Lower lobe of right lung (tissue), 2 donors: ENCODE data around the gene PELI3. TPM values are rescaled to one million over a fixed set of nuclear protein-coding genes. Genes with fewer than 3 reads are reported as not detected.

ENCODE experiments used
- ATAC-seq, 2 donors: fragments of 200-7000 bp; cut with Tn5 transposase; one replicate each; pipeline ENCODE4 v1.9.1; 2020 to 2022; ENCODE audit warnings: mild to moderate bottlenecking in 2 of 2, moderate library complexity in 2 of 2
- DNase-seq: peaks from one replicate; pipeline ENCODE4 v3.0.0-alpha.2; 2020
- H3K27ac ChIP-seq: fragments of 200-600 bp; one replicate; pipeline ENCODE4 v1.8.0; 2022
- H3K27me3 ChIP-seq: fragments of 200-600 bp; one replicate; pipeline ENCODE4 v1.8.0; 2022; ENCODE audit warnings: low read depth
- H3K36me3 ChIP-seq: fragments of 200-600 bp; one replicate; pipeline ENCODE4 v1.8.0; 2022; ENCODE audit warnings: mild to moderate bottlenecking
- H3K4me1 ChIP-seq: fragments of 200-600 bp; one replicate; pipeline ENCODE4 v1.8.0; 2022
- H3K4me3 ChIP-seq: fragments of 200-600 bp; one replicate; pipeline ENCODE4 v1.8.0; 2022; ENCODE audit warnings: mild to moderate bottlenecking
- H3K9me3 ChIP-seq: fragments of 200-600 bp; one replicate; pipeline ENCODE4 v1.8.0; 2022
- intact Hi-C: fragments of 100-400 bp; cut with DNase I; formaldehyde crosslinking; loops from one replicate; pipeline ENCODE4 v1.11.0; 2022
- total RNA-seq: library from RNA; stranded (reverse); fragmentation: NEBNext Ultra II Directional; extraction: Animal tissue kit (Norgen Biotek cat#: 25700); gene quantifications from one replicate; pipeline ENCODE4 v1.2.1, GENCODE V29; 2021
- TF ChIP-seq, protein P1 (sequence below): fragments of 200-600 bp; IDR thresholded peaks from one replicate; pipeline ENCODE4 v1.8.0; 2022; ENCODE audit warnings: antibody characterized with exemption, mild to moderate bottlenecking
- donor health status: DM: no; HTN: yes; CAD: no; lungs with severe emphysema.

PELI3 gene
- total RNA-seq, 1 donor from 2014 or later, result 21.4 TPM

DNA sequence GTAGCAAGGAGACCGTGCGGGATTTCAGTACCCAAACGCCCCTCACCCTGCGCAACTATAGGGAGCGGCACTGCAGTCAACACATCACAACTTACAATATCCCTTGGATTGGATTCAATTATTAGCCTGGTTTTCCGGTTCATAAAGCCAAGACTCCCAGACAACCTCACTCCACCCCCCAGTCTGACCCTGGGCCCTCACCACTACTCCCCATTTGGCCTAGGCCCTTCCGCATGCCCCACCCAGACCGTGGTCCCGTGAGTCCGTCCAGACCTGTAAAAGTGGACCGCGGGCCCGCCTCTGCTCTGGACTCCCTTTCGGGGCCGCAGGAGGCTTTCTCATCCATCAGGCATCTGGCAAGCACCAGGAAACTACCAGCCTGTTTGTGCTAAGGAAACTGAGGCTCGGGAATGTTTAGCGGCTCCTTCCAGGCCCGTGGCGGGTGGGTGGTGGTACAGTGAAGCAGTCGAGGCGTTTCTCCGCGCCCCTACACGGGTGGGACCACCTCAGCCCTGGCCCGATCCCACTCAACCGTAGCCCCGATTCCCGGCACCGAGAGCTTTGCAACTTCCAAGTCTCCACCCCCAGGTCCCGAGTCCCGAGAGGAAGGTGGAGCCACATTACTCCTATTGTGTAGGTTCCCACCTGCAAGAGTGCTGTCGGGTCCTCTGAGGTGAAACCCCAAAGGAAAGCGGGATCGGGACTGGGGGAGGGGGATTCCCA, 12.8 kb downstream of the PELI3 start:
- TF ChIP-seq, protein P1, sequence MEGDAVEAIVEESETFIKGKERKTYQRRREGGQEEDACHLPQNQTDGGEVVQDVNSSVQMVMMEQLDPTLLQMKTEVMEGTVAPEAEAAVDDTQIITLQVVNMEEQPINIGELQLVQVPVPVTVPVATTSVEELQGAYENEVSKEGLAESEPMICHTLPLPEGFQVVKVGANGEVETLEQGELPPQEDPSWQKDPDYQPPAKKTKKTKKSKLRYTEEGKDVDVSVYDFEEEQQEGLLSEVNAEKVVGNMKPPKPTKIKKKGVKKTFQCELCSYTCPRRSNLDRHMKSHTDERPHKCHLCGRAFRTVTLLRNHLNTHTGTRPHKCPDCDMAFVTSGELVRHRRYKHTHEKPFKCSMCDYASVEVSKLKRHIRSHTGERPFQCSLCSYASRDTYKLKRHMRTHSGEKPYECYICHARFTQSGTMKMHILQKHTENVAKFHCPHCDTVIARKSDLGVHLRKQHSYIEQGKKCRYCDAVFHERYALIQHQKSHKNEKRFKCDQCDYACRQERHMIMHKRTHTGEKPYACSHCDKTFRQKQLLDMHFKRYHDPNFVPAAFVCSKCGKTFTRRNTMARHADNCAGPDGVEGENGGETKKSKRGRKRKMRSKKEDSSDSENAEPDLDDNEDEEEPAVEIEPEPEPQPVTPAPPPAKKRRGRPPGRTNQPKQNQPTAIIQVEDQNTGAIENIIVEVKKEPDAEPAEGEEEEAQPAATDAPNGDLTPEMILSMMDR, result no peak
- peak overlapping the region; percentile 92 for H3K27ac ChIP-seq
- H3K4me1 ChIP-seq, result peaks cover 17% of the 10 kb centered on the region
- no peaks in the 10 kb centered on the region for H3K27me3 ChIP-seq
- H3K36me3 ChIP-seq, result peaks cover 34% of the 10 kb centered on the region
- DNase-seq (peak; percentile 70), ATAC-seq (peak; percentile 55 to 76)
- peak overlapping the region; percentile 75 for H3K4me3 ChIP-seq
- no peaks in the 10 kb centered on the region for H3K9me3 ChIP-seq
- intact Hi-C loops, result no loop called here

- ATAC-seq, result peak; percentile 97 to 98
Measured at GRCh38 chr11:66480117-66480938, 13.6 kb downstream of the PELI3 start, which contains the start of gene DPP3. Gene DPP3 (plus strand): TSS chr11:66480434. CDS start chr11:66482201, 1,767 bp downstream.

GRCh38 chr11:66484806-66485380, 18.2 kb downstream of the PELI3 start:
- ATAC-seq (no peak), DNase-seq (no peak)
- no peaks in the 10 kb centered on the region for H3K27me3 ChIP-seq
- H3K4me3 ChIP-seq, result no peak overlapping the region
- H3K27ac ChIP-seq, result no peak overlapping the region
- H3K4me1 ChIP-seq, result peaks cover 8% of the 10 kb centered on the region
- TF ChIP-seq, protein P1, result no peak
- intact Hi-C loops, result no loop called here
- no peaks in the 10 kb centered on the region for H3K9me3 ChIP-seq
- peaks cover 66% of the 10 kb centered on the region for H3K36me3 ChIP-seq

More at GRCh38 chr11:66480117-66480938, 13.6 kb downstream of the PELI3 start, which contains the start of gene DPP3:
- Histone ChIP-seq H3K27me3 (no peaks in the 10 kb centered on the region), H3K9me3 (no peaks in the 10 kb centered on the region), H3K4me1 (peaks cover 17% of the 10 kb centered on the region), H3K27ac (peak within 1 kb of the TSS; percentile 92), H3K36me3 (peaks cover 32% of the 10 kb centered on the region), H3K4me3 (peak within 1 kb of the TSS; percentile 75)
- peak; percentile 98 for DNase-seq
- TF ChIP-seq, protein P1, result no peak
- intact Hi-C loops, result no loop called here

DNA sequence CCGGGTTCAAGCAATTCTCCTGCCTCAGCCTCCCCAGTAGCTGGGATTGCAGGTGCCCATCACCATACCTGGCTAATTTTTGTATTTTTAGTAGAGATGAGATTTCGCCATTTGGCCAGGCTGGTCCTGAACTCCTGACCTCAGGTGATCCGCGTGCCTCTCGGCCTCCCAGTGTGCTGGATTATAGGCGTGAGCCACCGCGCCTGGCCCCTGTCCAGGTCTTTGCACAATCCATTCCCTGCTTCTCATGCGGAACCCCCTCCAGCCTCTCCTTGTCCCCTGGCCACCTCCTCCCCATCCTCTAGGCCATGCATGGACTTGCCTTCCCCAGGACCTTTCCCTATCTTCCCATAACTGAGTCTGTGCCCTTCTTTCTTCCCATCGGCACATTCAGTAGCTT, 22.3 kb downstream of the PELI3 start:
- no peaks in the 10 kb centered on the region for H3K27me3 ChIP-seq
- H3K4me3 ChIP-seq, result no peak overlapping the region
- peaks cover 87% of the 10 kb centered on the region for H3K36me3 ChIP-seq
- no peaks in the 10 kb centered on the region for H3K4me1 ChIP-seq
- DNase-seq (no peak), ATAC-seq (no peak)
- no peaks in the 10 kb centered on the region for H3K9me3 ChIP-seq
- TF ChIP-seq, protein P1, result no peak
- H3K27ac ChIP-seq, result no peak overlapping the region
- intact Hi-C loops, result no loop called here

DNA sequence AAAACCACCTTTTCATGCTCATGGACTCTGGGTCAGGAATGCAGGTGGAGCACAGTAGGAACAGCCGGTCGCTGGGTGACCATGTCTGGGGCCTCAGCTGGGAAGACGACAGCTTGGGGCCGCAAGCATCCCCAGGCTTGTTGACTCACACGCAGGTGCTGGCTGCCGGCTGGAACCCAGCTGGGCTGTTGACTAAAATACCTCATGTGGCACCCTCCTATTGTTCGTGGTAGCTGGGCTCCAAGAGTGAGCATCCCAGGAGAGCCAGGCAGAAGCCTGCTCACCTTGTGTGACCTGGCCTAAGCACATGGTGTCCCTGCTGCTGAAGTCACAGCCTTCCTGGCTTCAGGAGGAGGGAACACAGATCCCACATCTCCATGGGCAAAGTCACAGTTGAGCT, 22.9 kb downstream of the PELI3 start:
- no peaks in the 10 kb centered on the region for H3K27me3 ChIP-seq
- no peaks in the 10 kb centered on the region for H3K9me3 ChIP-seq
- DNase-seq (no peak), ATAC-seq (no peak)
- no peak overlapping the region for H3K4me3 ChIP-seq
- TF ChIP-seq, protein P1, result no peak
- H3K36me3 ChIP-seq, result peaks cover 88% of the 10 kb centered on the region
- intact Hi-C loops, result no loop called here
- H3K4me1 ChIP-seq, result no peaks in the 10 kb centered on the region
- H3K27ac ChIP-seq, result no peak overlapping the region
